Right atrium auricular region (tissue), 2 donors: ENCODE data around the gene HNRNPAB. TPM values are rescaled to one million over a fixed set of nuclear protein-coding genes. Genes with fewer than 3 reads are reported as not detected.
"Not testable (repeated sequence)": the region's sequence is repeated elsewhere in the genome, so short reads cannot be mapped to it uniquely, and the experiment has no call there.

Source experiments
- DNase-seq: peaks from one replicate; pipeline ENCODE4 v3.0.0-alpha.2; 2019; ENCODE audit warnings: low spot score
- H3K27ac ChIP-seq, 2 donors: fragments of 200-600 bp; sonication (generic); 1 replicate in 1 of 2; 2 replicates in 1 of 2; pipeline ENCODE4 v1.5.1; 2016 to 2019
- H3K27me3 ChIP-seq, 2 donors: fragments of 200-600 bp; sonication (generic); one replicate each; pipeline versions ENCODE4 v1.5.1 to v1.6.0; 2017 to 2019
- H3K36me3 ChIP-seq: fragments of 200-600 bp; sonication (generic); one replicate; pipeline ENCODE4 v1.5.1; 2016
- H3K4me1 ChIP-seq, 2 donors: fragments of 200-600 bp; sonication (generic); one replicate each; pipeline versions ENCODE4 v1.5.1 to v1.6.0; 2017 to 2019
- H3K4me3 ChIP-seq, 2 donors: fragments of 200-600 bp; sonication (generic); 1 replicate in 1 of 2; 2 replicates in 1 of 2; pipeline ENCODE4 v1.5.1; 2017 to 2019; ENCODE audit warnings: mild to moderate bottlenecking in 1 of 2, moderate library complexity in 1 of 2
- H3K9me3 ChIP-seq, 2 donors: fragments of 200-600 bp; sonication (generic); one replicate each; pipeline ENCODE4 v1.5.1; 2019
- total RNA-seq, 2 donors: library from RNA; depleted of rRNA; stranded (reverse); fragments of >200 nt; gene quantifications; one replicate each; pipeline ENCODE4 v1.1.0, GENCODE V29; 2016
- TF ChIP-seq, protein P1 (sequence below), 2 donors: fragments of 200-600 bp; sonication (generic); IDR thresholded peaks; one replicate each; pipeline ENCODE4 v1.5.1; 2019; ENCODE audit warnings: antibody characterized with exemption in 2 of 2

Gene HNRNPAB
- total RNA-seq, 2 donors from 2014 or later = 62.4 to 69.1 TPM

GRCh38 chr5:178238313-178238635, 33.9 kb downstream of the HNRNPAB start:
- H3K27me3 ChIP-seq = no peaks in the 10 kb centered on the region
- TF ChIP-seq, protein P1, sequence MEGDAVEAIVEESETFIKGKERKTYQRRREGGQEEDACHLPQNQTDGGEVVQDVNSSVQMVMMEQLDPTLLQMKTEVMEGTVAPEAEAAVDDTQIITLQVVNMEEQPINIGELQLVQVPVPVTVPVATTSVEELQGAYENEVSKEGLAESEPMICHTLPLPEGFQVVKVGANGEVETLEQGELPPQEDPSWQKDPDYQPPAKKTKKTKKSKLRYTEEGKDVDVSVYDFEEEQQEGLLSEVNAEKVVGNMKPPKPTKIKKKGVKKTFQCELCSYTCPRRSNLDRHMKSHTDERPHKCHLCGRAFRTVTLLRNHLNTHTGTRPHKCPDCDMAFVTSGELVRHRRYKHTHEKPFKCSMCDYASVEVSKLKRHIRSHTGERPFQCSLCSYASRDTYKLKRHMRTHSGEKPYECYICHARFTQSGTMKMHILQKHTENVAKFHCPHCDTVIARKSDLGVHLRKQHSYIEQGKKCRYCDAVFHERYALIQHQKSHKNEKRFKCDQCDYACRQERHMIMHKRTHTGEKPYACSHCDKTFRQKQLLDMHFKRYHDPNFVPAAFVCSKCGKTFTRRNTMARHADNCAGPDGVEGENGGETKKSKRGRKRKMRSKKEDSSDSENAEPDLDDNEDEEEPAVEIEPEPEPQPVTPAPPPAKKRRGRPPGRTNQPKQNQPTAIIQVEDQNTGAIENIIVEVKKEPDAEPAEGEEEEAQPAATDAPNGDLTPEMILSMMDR (IDR thresholded peaks at IDR 0.05) = no peak
- no peak for DNase-seq
- peaks cover 0 to 62% of the 10 kb centered on the region in 2 donors for H3K4me1 ChIP-seq
- no peak overlapping the region for H3K4me3 ChIP-seq
- peak overlapping the region in 1 of 2 donors; percentile 86 for H3K27ac ChIP-seq
- H3K36me3 ChIP-seq = no peaks in the 10 kb centered on the region
- no peaks in the 10 kb centered on the region for H3K9me3 ChIP-seq

DNA sequence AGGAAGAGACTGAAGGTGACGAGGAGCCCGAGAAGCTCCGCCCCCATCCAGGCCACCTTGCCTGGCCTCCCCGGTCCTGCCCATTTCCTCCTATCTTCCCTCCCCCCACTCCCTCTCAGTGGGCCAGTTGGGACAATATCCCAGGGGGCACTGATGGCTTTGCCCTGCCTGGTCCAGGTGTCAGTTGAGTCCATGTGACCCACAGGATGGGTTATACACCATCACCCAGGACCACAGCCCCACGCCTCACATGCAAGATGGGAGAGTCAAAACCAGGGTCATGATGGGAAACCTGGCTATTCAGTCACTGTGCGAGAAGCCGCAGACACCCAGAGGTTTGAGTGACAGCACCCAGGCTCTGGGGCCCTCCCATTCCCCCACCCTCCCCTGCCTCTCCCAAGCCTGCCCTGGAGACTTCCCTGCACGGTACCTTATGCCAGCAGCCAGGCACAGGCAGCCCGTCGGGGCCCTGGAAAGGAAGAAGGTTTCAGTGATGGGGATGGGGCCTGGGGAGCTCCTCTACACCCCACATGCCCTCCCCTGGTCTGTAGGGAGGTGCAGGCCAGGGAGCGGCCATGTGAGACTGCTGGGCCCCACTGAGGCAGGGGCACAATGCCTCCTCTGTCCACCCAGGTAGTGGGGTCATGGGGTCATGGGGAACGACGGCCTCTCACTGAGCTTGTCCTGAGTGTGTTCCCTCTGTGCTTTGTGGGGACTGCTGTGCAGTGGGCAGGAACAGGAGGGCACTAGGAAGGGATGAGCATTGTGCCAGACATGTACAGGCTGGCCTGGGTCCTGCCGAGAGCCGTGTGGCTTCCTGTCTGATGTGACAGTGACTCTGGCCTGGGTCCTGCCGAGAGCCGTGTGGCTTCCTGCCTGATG, 34.6 kb downstream of the HNRNPAB start:
- Histone ChIP-seq H3K4me3 (no peak overlapping the region), H3K4me1 (peaks cover 0 to 61% of the 10 kb centered on the region in 2 donors), H3K9me3 (no peaks in the 10 kb centered on the region), H3K36me3 (no peaks in the 10 kb centered on the region), H3K27me3 (no peaks in the 10 kb centered on the region), H3K27ac (peak overlapping the region; percentile 85 to 86)
- DNase-seq = no peak
- TF ChIP-seq, protein P1 (IDR thresholded peaks at IDR 0.05) = no peak

- not testable (repeated sequence) for H3K9me3 ChIP-seq, H3K36me3 ChIP-seq, H3K27me3 ChIP-seq, DNase-seq, H3K4me3 ChIP-seq
- peak overlapping the region; percentile 85 to 86 for H3K27ac ChIP-seq
- H3K4me1 ChIP-seq = peaks cover 0 to 61% of the 10 kb centered on the region in 2 donors
Measured at GRCh38 chr5:178239626-178240301, 35.4 kb downstream of the HNRNPAB start.

GRCh38 chr5:178240341-178240741, 36.0 kb downstream of the HNRNPAB start:
- Histone ChIP-seq H3K36me3 (no peaks in the 10 kb centered on the region), H3K27me3 (no peaks in the 10 kb centered on the region), H3K27ac (peak overlapping the region; percentile 85 to 86), H3K9me3 (no peaks in the 10 kb centered on the region), H3K4me3 (no peak overlapping the region), H3K4me1 (peaks cover 0 to 61% of the 10 kb centered on the region in 2 donors)
- TF ChIP-seq, protein P1 (IDR thresholded peaks at IDR 0.05) = no peak
- no peak for DNase-seq

DNA sequence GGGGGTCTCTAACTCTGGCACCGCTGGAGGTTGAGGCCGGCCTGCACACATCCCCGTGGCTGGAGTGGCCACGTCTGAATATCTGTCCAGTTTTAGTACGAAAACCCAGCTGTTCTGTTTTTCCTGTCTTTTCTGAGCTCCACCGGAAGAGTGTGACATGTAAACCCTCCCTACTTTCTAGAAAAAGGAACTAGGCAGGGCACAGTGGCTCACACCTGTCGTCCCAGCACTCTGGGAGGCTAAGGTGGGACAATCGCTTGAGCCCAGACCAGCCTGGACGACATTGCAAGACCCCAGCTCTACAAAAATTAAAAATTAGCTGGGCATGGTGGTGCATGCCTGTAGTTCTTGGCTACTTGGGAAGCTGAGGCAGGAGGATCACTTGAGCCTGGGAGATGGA, 36.4 kb downstream of the HNRNPAB start:
- peaks cover 0 to 61% of the 10 kb centered on the region in 2 donors for H3K4me1 ChIP-seq
- H3K27me3 ChIP-seq = no peaks in the 10 kb centered on the region
- H3K4me3 ChIP-seq = no peak overlapping the region
- no peaks in the 10 kb centered on the region for H3K9me3 ChIP-seq
- no peak for DNase-seq
- peak overlapping the region; percentile 85 to 86 for H3K27ac ChIP-seq
- H3K36me3 ChIP-seq = no peaks in the 10 kb centered on the region
- TF ChIP-seq, protein P1 (IDR thresholded peaks at IDR 0.05) = no peak

DNA sequence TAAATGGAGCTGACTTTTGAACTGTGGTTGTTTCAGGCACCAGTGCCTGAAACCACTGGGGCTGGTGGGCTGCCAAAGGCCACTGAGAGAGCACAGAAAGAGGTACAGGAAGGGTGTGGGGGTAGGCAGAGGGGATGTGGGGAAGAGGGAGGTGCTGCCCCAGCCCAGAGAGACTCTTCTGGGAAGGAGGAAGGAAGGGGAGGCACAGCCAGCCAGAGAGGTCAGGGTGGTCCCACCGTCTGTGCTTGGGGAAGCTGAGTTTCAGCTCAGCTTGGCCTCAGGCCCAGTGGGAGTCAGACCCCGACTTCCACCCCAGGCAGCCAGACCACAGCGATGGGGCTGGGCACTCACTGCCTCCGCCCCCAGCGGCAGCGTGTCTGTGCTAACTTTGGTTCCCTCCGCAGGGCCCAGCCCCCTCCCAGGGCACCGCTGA, 36.9 kb downstream of the HNRNPAB start:
- no peak for DNase-seq
- Histone ChIP-seq H3K27me3 (no peaks in the 10 kb centered on the region), H3K4me3 (no peak overlapping the region), H3K27ac (peak overlapping the region in 1 of 2 donors; percentile 86), H3K36me3 (no peaks in the 10 kb centered on the region), H3K9me3 (no peaks in the 10 kb centered on the region), H3K4me1 (peaks cover 0 to 59% of the 10 kb centered on the region in 2 donors)
- TF ChIP-seq, protein P1 (IDR thresholded peaks at IDR 0.05) = no peak
